Measurements from ENCODE around the gene PPP2R5D.

DNA sequence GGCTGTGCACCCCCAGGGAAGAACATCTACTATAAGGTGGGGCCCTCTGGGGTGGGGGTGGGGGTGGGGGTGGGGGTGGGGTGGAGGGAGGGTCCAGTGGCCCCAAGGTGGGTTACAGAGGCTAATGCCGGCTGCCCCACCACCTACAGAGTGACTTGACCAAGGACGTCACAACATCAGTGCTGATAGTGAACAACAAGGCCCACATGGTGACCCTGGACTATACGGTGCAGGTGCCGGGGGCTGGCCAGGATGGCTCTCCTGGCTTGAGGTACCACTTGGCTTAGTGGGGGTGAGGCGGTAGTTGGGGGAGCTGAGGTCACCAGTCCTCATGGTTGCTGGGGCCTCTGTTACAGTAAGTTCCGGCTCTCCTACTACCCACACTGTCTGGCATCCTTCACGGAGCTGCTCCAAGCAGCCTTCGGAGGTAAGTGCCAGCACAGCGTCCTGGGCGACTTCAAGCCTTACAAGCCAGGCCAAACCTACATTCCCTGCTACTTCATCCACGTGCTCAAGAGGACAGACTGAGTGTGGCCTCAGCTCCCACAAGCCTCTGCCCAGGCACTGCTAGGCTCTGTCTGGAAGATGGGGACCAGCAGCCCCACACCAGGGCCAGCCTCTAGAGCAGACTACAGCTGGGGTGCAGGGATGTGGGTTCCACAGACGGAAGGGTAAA, 21.1 kb upstream of the PPP2R5D start:
- TF ChIP-seq, protein P1, sequence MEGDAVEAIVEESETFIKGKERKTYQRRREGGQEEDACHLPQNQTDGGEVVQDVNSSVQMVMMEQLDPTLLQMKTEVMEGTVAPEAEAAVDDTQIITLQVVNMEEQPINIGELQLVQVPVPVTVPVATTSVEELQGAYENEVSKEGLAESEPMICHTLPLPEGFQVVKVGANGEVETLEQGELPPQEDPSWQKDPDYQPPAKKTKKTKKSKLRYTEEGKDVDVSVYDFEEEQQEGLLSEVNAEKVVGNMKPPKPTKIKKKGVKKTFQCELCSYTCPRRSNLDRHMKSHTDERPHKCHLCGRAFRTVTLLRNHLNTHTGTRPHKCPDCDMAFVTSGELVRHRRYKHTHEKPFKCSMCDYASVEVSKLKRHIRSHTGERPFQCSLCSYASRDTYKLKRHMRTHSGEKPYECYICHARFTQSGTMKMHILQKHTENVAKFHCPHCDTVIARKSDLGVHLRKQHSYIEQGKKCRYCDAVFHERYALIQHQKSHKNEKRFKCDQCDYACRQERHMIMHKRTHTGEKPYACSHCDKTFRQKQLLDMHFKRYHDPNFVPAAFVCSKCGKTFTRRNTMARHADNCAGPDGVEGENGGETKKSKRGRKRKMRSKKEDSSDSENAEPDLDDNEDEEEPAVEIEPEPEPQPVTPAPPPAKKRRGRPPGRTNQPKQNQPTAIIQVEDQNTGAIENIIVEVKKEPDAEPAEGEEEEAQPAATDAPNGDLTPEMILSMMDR (IDR thresholded peaks at IDR 0.05; ENCODE audit: low read depth, low read length) = no peak
- no peak for TF ChIP-seq EZH2phosphoT487 (IDR thresholded peaks at IDR 0.05; ENCODE audit: low read depth)
